ENCODE measurements around the gene SLC22A17. TPM values are rescaled to one million over a fixed set of nuclear protein-coding genes. Genes with fewer than 3 reads are reported as not detected.

SLC22A17 gene
- total and polyA plus RNA-seq, 2 of the 13 experiments (the other 11 are each of a cell fraction or from before 2014, with no cell fraction given), result 0.95 to 1.1 TPM

- no peak for TF ChIP-seq IRF9 (CRISPR knock-in tag; IDR thresholded peaks at IDR 0.05; ENCODE audit: borderline replicate concordance)
- TF ChIP-seq RBFOX2 (IDR thresholded peaks at IDR 0.05; ENCODE audit: low read depth, low read length), result no peak
- TF ChIP-seq AGO1 (IDR thresholded peaks at IDR 0.05; ENCODE audit: low read depth, low read length, poor library complexity, severe bottlenecking), result no peak
- no peak for TF ChIP-seq KMT2B (CRISPR knock-in tag; IDR thresholded peaks at IDR 0.05)
- TF ChIP-seq ZNF782 (CRISPR knock-in tag; IDR thresholded peaks at IDR 0.05; ENCODE audit: borderline replicate concordance), result no peak; the same call in 1 of the 2 replicates
- TF ChIP-seq ZNF770 (CRISPR knock-in tag; IDR thresholded peaks at IDR 0.05), result no peak
- no peak for TF ChIP-seq TRIM24 (CRISPR knock-in tag; IDR thresholded peaks at IDR 0.05)
- TF ChIP-seq POGK (CRISPR knock-in tag; conservative IDR thresholded peaks at IDR 0.05), result peak; percentile 66; the same call in 1 of the 2 replicates
- TF ChIP-seq MED13 (CRISPR knock-in tag; IDR thresholded peaks at IDR 0.05), result no peak
- TF ChIP-seq YEATS2 (CRISPR knock-in tag; IDR thresholded peaks at IDR 0.05; ENCODE audit: borderline replicate concordance), result peak; percentile 73
- TF ChIP-seq WIZ (CRISPR knock-in tag; IDR thresholded peaks at IDR 0.05), result no peak
- no peak for TF ChIP-seq DNMT3B (CRISPR knock-in tag; conservative IDR thresholded peaks at IDR 0.05)
- TF ChIP-seq ZNF713 (CRISPR knock-in tag; IDR thresholded peaks at IDR 0.05), result no peak
- TF ChIP-seq RAD21 (CRISPR knock-in tag; IDR thresholded peaks at IDR 0.05), result peak; percentile 98
- no peak for TF ChIP-seq ZNF503 (CRISPR knock-in tag; IDR thresholded peaks at IDR 0.05)
- TF ChIP-seq HMG20A (CRISPR knock-in tag; IDR thresholded peaks at IDR 0.05; ENCODE audit: borderline replicate concordance), result no peak
- no peak for TF ChIP-seq SP5 (CRISPR knock-in tag; IDR thresholded peaks at IDR 0.05; ENCODE audit: borderline replicate concordance, low read depth)
- TF ChIP-seq ZNF382 (CRISPR knock-in tag; IDR thresholded peaks at IDR 0.05; ENCODE audit: borderline replicate concordance), result no peak
- no peak for TF ChIP-seq HNRNPL (IDR thresholded peaks at IDR 0.05; ENCODE audit: low read depth, low read length)
- TF ChIP-seq HIVEP1 (CRISPR knock-in tag; IDR thresholded peaks at IDR 0.05), result no peak
- no peak for TF ChIP-seq REL (CRISPR knock-in tag; conservative IDR thresholded peaks at IDR 0.05)
- no peak for TF ChIP-seq FOXJ3 (CRISPR knock-in tag; IDR thresholded peaks at IDR 0.05; ENCODE audit: borderline replicate concordance)
- TF ChIP-seq ZNF644 (CRISPR knock-in tag; IDR thresholded peaks at IDR 0.05; ENCODE audit: low read depth), result no peak
- 0 out of 2 replicates have a peak, but pooled peaks have one; percentile 35 for TF ChIP-seq ZNF558 (CRISPR knock-in tag; IDR thresholded peaks at IDR 0.05; ENCODE audit: borderline replicate concordance)
These were observed 26.9 kb upstream of the SLC22A17 start (continued) for GRCh38 chr14:23379366-23380196.
